Loucy (cell line): ENCODE measurements around the gene SLC3A2.

Experiments
- H2AFZ ChIP-seq: fragments of 200-600 bp; sonication (generic); 2 replicates; pipeline ENCODE4 v1.6.0; 2016; ENCODE audit warnings: antibody characterized with exemption, mild to moderate bottlenecking, low read length, moderate library complexity
- H3F3A ChIP-seq: fragments of 200-600 bp; 2 replicates; pipeline ENCODE4 v1.6.0; 2016; ENCODE audit warnings: antibody characterized with exemption, low read depth, mild to moderate bottlenecking
- H3K27me3 ChIP-seq: fragments of 200-600 bp; sonication (generic); 2 replicates; pipeline ENCODE4 v1.6.1; 2014; ENCODE audit warnings: low read length, mild to moderate bottlenecking; ENCODE audit not compliant: insufficient read depth, poor library complexity, severe bottlenecking
- H3K36me3 ChIP-seq: fragments of 200-600 bp; sonication (generic); 2 replicates; pipeline ENCODE4 v1.6.1; 2016; ENCODE audit warnings: low read length; ENCODE audit not compliant: insufficient read depth
- H3K4me1 ChIP-seq: fragments of 200-600 bp; sonication (generic); 2 replicates; pipeline ENCODE4 v1.5.1; 2014; ENCODE audit warnings: low read length, mild to moderate bottlenecking; ENCODE audit not compliant: insufficient read depth, poor library complexity, severe bottlenecking
- H3K4me2 ChIP-seq: fragments of 200-600 bp; sonication (generic); 2 replicates; pipeline ENCODE4 v1.6.0; 2014; ENCODE audit warnings: antibody characterized with exemption, low read length, low read depth, mild to moderate bottlenecking; ENCODE audit not compliant: poor library complexity, severe bottlenecking
- H3K4me3 ChIP-seq: fragments of 200-600 bp; sonication (generic); 2 replicates; pipeline ENCODE4 v1.5.1; 2014; ENCODE audit warnings: low read length, mild to moderate bottlenecking, mixed read lengths; ENCODE audit not compliant: poor library complexity, severe bottlenecking
- H3K79me2 ChIP-seq: fragments of 200-600 bp; sonication (generic); 2 replicates; pipeline ENCODE4 v1.6.1; 2014; ENCODE audit warnings: low read length; ENCODE audit not compliant: insufficient read depth
- H3K9ac ChIP-seq: fragments of 200-600 bp; sonication (generic); 2 replicates; pipeline ENCODE4 v1.6.0; 2014; ENCODE audit warnings: mild to moderate bottlenecking, low read depth, low read length, moderate library complexity; ENCODE audit not compliant: poor library complexity, severe bottlenecking
- H3K9me2 ChIP-seq: fragments of 200-600 bp; sonication (generic); replicated peaks from 2 replicates; pipeline ENCODE4 v1.6.1; 2016; ENCODE audit warnings: low read depth, low read length, mixed read lengths
- H3K9me3 ChIP-seq: fragments of 200-600 bp; sonication (generic); 2 replicates; pipeline ENCODE4 v1.6.1; 2014; ENCODE audit warnings: mild to moderate bottlenecking, antibody characterized with exemption, low read length, low read depth; ENCODE audit not compliant: insufficient read depth
- H4K20me1 ChIP-seq: fragments of 200-600 bp; sonication (generic); 2 replicates; pipeline ENCODE4 v1.6.0; 2014; ENCODE audit warnings: antibody characterized with exemption, low read length, mild to moderate bottlenecking; ENCODE audit not compliant: insufficient read depth, poor library complexity, severe bottlenecking
- CTCF ChIP-seq: fragments of 200-600 bp; sonication (generic); conservative IDR thresholded peaks from 2 replicates; pipeline ENCODE4 v1.5.1; 2014; ENCODE audit warnings: mild to moderate bottlenecking, antibody characterized with exemption, low read length
- EZH2phosphoT487 ChIP-seq: fragments of 200-600 bp; IDR thresholded peaks from 2 replicates; pipeline ENCODE4 v1.6.1; 2018; ENCODE audit warnings: antibody characterized with exemption, mild to moderate bottlenecking, moderate library complexity, borderline replicate concordance

Gene SLC3A2

GRCh38 chr11:62880231-62880802 lies 379 bp upstream of the SLC3A2 start:
- H3K4me3 ChIP-seq = peak overlapping the region; percentile 92
- peaks cover 33% of the 10 kb centered on the region for H4K20me1 ChIP-seq
- no peaks in the 10 kb centered on the region for H3K9me3 ChIP-seq
- peak overlapping the region; percentile 96 for H3K4me2 ChIP-seq
- H3F3A ChIP-seq = no peaks in the 10 kb centered on the region
- no peak for TF ChIP-seq EZH2phosphoT487
- no peak for TF ChIP-seq CTCF
- H3K9me2 ChIP-seq = no peaks in the 10 kb centered on the region
- H3K27me3 ChIP-seq = peaks cover 4% of the 10 kb centered on the region
- peaks cover 57% of the 10 kb centered on the region for H3K79me2 ChIP-seq
- H3K9ac ChIP-seq = peak overlapping the region; percentile 100
- H2AFZ ChIP-seq = peak overlapping the region; percentile 61
- H3K4me1 ChIP-seq = peaks cover 34% of the 10 kb centered on the region
- H3K36me3 ChIP-seq = peaks cover 30% of the 10 kb centered on the region

- Histone ChIP-seq H3K4me2 (peak overlapping the region; percentile 100), H3K4me1 (peaks cover 42% of the 10 kb centered on the region), H3K9me3 (no peaks in the 10 kb centered on the region), H3K36me3 (peaks cover 45% of the 10 kb centered on the region), H3K9ac (peak overlapping the region; percentile 100), H3F3A (no peaks in the 10 kb centered on the region), H2AFZ (no peak overlapping the region), H3K9me2 (no peaks in the 10 kb centered on the region), H3K79me2 (peaks cover 72% of the 10 kb centered on the region), H3K4me3 (peak overlapping the region; percentile 92), H3K27me3 (peaks cover 4% of the 10 kb centered on the region), H4K20me1 (peaks cover 47% of the 10 kb centered on the region)
- TF ChIP-seq EZH2phosphoT487 = no peak
Observed at GRCh38 chr11:62881579-62882430, 1.1 kb downstream of the SLC3A2 start.

GRCh38 chr11:62882431-62882749 lies 1.7 kb downstream of the SLC3A2 start:
- H4K20me1 ChIP-seq = peaks cover 52% of the 10 kb centered on the region
- H3K4me2 ChIP-seq = peak overlapping the region; percentile 100
- peaks cover 44% of the 10 kb centered on the region for H3K4me1 ChIP-seq
- TF ChIP-seq EZH2phosphoT487 (no peak), CTCF (no peak)
- no peaks in the 10 kb centered on the region for H3F3A ChIP-seq
- peaks cover 77% of the 10 kb centered on the region for H3K79me2 ChIP-seq
- H3K36me3 ChIP-seq = peaks cover 50% of the 10 kb centered on the region
- H3K27me3 ChIP-seq = peaks cover 4% of the 10 kb centered on the region
- H2AFZ ChIP-seq = no peak overlapping the region
- H3K4me3 ChIP-seq = peak overlapping the region; percentile 92
- no peaks in the 10 kb centered on the region for H3K9me2 ChIP-seq
- H3K9ac ChIP-seq = peak overlapping the region; percentile 100
- H3K9me3 ChIP-seq = no peaks in the 10 kb centered on the region
